HG02981 (cell line): Measurements from ENCODE around the gene STATH.
"Not testable (repeated sequence)": the region's sequence is repeated elsewhere in the genome, so short reads cannot be mapped to it uniquely, and the experiment has no call there.

ENCODE experiments used
- ATAC-seq: cut with Tn5 transposase; IDR thresholded peaks from one replicate; pipeline ENCODE4 v1.9.1; 2021; ENCODE audit warnings: mild to moderate bottlenecking, moderate library complexity; ENCODE audit not compliant: unreplicated experiment

STATH gene, protein sequence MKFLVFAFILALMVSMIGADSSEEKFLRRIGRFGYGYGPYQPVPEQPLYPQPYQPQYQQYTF

DNA sequence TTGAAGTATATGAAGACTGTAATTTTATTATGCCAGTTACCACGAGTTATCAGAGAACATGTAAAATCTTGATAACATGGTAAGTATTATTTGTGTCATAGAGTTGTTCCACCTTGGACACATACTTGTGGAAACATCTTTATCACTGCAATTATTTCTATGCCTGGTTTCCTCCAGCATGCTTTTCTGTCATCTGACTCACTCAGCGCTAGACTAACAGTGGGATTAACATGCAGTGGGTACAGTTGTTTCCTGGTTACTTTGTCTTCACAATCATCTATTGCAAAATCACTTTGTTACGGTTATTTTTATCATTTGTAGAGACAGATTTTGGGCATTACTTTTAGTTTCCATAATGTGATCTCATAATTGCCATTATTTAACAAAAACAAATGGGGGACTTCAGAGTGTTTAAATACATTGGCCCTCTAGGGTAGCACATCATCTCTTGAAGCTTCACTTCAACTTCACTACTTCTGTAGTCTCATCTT, at the start of gene STATH:
TSS of gene STATH (plus strand) at position 441 of the 491 bp plus-strand sequence. CDS start 2,472 bp downstream, outside the sequence.
- no peak for ATAC-seq

DNA sequence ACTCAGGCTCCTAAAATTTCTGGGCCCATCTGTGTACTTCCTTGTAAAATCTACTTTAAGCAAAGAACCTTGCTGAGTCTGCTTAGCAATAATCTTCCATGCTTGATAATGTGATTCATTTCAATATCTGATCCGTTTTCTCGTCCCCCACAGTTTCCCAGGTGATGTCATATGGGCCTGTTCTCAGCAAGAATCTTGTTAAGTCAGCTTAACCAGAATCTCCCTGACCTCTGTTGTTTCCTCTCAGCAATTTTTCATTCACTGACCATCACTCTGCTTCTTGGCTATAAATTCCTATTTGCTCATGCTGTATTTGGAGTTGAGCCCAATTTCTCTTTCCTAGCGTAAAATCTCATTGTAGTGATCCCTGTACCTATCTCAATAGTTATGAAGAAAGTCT, 44.2 kb upstream of the STATH start:
- ATAC-seq = no peak

GRCh38 chr4:69957209-69957608, 38.6 kb upstream of the STATH start:
- ATAC-seq = no peak

- ATAC-seq = no peak
These were observed 30.1 kb upstream of the STATH start, which contains the start of gene CSN2 for GRCh38 chr4:69965628-69966027. Gene CSN2 (minus strand): TSS chr4:69965728. CDS start chr4:69960995, 4,733 bp downstream.

DNA sequence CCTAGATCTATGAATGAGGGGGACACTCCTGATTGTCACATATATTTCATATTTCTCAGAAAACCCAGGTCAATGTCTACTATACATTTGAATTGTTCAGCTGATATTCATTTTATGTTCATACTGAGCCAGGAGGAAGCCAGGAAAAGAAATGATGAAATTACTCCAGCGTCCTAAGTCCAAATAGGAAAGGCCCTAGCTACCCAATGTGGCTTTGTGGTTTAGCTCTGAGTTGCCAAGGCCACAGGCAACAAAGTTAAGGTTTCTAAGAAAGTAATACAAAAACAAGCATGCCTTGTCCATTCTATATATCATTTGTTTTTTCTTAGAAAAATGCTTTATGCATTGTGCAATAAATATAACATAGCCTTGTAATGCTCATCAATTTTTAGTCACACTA, 25.7 kb upstream of the STATH start:
- no peak for ATAC-seq

GRCh38 chr4:69974631-69975030, 21.1 kb upstream of the STATH start:
- no peak for ATAC-seq

- ATAC-seq = no peak
These were observed 18.2 kb upstream of the STATH start for GRCh38 chr4:69977582-69977981.

DNA sequence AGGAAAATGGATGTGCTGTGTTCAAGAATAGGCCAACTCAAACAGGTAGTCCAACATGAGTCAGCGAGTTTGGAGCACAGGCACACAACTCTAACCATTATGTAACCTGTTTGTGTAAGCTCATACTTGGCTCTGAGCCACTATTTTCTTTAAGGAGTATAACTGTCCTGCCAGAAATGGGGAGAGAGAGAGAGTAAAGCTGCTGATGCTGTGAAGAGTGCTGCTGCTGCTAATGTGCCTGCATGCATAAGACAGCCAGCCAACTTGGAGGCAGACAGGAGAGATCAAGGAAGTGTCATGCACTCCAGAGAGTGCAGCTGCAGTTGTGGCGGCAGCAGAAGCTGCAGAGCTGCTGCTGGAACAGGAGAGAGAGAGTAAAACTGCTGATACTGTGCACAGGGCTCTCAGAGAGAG, 11.7 kb upstream of the STATH start:
- ATAC-seq = no peak

DNA sequence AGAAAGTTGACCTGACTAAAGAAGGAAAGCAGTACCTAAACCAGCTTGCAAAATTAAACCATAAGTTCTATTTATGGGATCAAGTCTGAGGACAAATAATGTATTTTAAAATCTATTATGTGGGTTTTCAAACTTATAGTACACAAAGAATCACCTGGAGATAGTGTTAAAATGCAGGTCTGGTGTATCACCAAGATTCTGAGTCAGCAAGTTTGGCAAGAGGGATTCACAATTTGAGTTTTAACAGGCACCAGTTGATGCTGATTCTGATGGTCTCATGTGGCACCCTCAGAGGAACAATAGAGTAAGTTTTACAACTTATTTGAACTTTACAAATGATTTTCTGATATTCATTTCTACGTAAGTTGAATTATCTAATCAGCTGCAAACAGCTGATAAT, 9.1 kb upstream of the STATH start:
- ATAC-seq = no peak

- no peak for ATAC-seq
These were observed 4.8 kb upstream of the STATH start for GRCh38 chr4:69991016-69991415.

DNA sequence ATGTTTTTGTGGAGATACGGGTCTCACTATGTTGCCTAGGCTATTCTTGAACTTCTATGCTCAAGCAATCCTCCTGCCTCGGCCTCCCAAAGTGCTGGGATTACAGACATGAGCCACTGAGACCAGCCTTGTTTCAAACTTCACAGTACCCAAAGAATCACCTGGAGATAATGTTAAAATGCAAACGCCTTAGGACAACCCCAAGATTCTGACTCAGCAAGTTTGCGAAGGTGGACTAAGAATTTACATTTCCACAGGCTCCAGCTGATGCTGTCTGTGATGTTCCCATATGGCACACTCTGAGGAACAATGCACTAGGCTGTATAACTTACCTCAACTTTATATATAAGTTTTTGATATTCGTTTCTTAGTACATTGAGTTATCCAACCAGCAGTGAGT, 984 bp upstream of the STATH start:
- no peak for ATAC-seq

GRCh38 chr4:69999420-69999819, 3.7 kb downstream of the STATH start:
- ATAC-seq = no peak

DNA sequence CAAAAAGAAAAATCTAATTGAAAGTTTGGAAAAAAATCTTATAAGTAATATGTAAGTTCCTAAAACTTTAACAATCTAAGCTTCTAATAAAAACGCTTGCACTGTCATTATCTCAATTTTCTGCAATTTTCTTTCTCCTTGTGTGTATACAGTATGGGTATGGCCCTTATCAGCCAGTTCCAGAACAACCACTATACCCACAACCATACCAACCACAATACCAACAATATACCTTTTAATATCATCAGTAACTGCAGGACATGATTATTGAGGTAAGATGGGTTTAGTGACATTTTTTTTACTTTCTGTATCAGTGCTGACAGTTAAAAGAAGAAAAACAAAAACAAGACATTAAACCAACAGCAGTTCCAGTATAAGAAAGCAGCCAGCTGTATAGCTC, 4.9 kb downstream of the STATH start:
- no peak for ATAC-seq

GRCh38 chr4:70002507-70002906, 6.7 kb downstream of the STATH start:
- no peak for ATAC-seq

- no peak for ATAC-seq
These were observed 13.0 kb downstream of the STATH start for GRCh38 chr4:70008771-70009170.

- not testable (repeated sequence) for ATAC-seq
These were observed 23.2 kb downstream of the STATH start for GRCh38 chr4:70019006-70019405.

DNA sequence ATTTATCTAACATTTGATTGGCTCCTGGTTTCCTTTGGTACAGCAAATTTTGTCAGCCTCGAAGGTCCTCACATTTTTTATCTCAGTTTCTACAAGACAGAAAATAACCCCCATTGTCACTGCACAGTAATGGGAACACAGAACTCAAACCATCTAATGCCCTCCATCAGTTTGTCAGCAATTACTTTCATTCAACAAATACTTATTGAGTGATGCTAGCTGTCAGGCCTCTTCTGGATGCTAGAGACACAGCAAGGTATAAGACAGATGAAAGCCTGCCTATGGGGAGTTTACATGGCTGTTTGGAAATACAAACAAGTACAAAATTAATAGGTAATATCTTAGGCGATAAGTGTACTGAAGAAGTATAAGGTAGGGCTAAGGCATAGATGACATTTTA, 27.5 kb downstream of the STATH start:
- no peak for ATAC-seq

DNA sequence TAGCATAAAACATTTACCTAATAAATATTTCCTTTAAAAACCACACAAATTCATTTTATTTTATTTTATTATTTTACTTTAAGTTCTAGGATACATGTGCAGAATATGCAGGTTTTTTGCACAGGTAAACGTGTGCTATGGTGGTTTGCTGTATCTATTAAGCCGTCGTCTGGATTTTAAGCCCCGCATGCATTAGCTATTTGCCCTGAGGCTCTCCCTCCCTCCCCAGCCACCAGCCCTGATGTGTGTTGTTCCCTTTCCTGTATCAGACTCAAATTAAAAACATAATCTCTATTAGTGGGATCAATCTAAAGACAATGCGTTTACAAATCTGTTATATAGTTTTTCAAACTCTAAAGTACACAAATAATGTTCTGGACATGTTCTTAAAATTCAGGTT, 31.2 kb downstream of the STATH start:
- no peak for ATAC-seq

DNA sequence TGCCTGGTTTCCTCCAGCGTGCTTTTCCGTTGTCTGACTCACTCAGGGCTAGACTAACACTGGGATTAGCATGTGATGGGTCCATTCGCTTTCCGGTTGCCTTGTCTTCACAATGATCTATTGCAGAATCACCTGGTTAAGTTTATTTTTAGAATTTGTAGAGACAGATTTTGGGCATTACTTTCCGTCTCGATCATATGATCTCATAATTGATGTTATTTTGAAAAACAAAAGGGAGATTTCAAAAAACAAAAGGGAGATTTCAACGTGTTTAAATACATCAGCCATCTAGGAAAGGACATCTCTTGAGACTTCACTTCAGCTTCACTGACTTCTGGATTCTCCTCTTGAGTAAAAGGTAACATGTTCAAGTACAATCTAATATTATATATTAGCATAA, 32.4 kb downstream of the STATH start, which contains the start of gene HTN3:
TSS of gene HTN3 (plus strand) at position 301 of the 400 bp plus-strand sequence. CDS start 2,282 bp downstream, outside the sequence.
- not testable (repeated sequence) for ATAC-seq

GRCh38 chr4:70037559-70037958, 41.8 kb downstream of the STATH start:
- ATAC-seq = not testable (repeated sequence)

DNA sequence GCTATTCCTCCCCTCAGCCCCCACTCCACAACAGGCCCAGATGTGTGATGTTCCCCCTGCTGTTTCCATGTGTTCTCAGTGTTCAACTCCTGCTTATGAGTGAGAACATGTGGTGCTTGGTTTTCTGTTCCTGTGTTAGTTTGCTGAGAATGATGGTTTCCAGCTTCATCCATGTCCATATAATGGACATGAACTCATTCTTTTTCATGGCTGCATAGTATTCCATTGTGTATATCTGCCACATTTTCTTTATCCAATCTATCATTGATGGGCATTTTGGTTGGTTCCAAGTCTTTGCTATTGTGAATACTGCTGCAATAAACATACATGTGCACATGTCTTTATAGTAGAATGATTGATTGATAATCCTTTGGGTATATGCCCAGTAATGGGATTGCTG, 44.2 kb downstream of the STATH start:
- ATAC-seq = not testable (repeated sequence)

DNA sequence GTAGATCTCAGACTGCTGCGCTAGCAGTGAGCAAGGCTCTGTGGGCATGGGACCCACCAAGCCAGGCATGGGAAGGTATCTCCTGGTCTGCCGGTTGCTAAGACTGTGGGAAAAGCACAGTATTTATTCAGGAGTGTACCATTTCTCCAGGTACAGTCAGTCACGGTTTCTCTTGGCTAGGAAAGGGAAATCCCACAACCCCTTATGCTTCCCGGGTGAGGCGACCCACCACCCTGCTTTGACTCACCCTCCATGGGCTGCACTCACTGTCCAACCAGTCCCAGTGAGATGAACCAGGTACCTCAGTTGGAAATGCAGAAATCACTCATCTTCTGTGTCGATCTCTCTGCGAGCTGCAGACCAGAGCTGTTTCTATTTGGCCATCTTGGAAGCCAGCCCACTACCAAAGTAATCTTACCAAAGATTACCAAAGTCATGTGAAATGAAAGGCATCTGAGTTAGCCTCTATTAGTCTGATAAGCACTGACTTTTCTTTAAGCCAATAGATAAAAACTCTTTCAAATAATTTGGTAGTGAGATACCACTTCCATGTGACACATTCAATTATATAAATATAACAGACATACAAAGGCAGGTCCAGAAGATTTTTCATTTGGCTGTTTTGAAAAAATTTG, 46.0 kb downstream of the STATH start:
- no peak for ATAC-seq

- ATAC-seq = not testable (repeated sequence)
These were observed 54.4 kb downstream of the STATH start, which contains the start of gene HTN1 for GRCh38 chr4:70050138-70050537. Gene HTN1 (plus strand): TSS chr4:70050438. CDS start chr4:70053077, 2,639 bp downstream.
